Stimulated activated CD4-positive, alpha-beta T cell treated with anti-CD3 and anti-CD28 coated beads, Interleukin-15, amount 100 ng/mL, for 1 hour (primary cell): ENCODE results near the gene SYT6.

Experiments used
- DNase-seq, 2 donors: peaks; one replicate each; pipeline ENCODE4 v3.0.0-alpha.2; 2020; ENCODE audit warnings: low read depth in 1 of 2, low spot score in 1 of 2

The SYT6 gene

DNA sequence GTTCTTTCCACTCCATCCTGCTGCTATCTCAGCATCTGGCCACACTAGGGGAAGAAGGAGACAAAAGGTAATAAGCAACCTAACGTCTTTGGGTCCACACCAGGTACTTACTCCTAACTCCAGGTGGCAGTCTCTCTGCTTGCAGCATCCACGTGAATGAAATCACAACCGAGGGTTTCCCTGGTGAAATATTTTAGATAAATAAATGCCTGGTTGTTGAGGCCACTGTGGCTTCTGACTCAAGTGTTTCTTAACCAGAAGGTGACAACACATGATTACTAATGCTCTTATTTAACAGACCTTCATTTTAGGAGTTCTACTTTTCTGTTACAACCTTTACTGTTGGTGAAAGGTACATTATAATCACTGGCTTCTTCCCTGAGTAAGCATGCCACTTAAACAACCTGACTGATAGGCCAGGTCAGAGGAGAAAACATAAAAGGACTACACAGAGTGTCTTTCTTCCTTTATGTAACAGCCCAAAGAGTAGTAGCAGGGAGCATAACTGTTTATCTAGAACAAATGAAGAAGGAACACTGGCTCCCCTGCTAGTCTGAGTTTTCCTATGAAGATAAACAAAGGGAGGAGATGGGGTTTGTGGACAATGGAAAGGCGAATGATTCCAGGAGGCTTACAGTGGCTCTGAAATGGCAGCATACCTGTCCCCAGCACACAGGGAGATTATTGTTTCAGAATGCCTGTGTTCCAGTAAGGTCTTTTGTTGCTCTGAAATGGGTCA is 59.9 kb downstream of the SYT6 start:
- DNase-seq = no peak

DNA sequence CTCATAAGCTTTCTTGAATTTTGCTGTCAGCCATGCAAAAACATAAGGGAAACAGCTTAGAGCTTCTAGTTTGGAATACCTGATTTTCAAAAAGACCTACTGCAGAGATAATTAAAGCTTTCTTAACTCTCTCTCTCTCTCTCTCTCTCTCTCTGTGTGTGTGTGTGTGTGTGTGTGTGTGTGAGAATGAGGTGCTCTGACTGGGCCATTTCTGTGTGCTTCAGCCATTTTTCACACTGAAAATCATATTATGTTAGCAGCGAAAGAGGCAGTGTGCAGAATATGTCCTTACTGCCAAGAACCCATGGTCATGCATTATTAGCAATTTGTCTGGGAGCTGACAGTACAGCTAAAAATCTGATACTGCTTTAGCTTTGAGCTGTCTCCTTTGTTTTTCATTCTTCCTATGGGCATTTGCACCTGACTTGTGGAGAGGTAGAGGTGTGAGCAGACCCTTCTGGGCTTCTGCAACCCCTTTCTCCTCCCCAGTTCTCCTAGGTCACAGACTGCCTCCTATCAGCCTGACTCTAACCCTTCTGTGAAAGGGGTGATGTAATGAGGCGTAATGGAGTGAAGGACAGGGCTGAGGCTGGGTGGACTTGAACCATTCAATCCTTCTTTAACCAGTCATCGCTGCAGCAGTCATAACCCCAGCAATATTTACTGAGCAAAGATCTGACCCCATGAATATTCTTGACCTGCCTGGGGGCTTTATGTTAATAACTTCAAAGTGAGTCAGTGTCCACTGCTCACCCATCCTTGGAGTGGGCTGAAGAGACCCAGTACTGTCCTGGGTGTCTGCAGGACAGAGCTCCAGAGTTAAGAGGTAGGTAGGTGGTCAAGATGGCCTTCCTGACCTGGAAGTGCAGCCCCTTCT is 61.2 kb downstream of the SYT6 start:
- no peak for DNase-seq

DNA sequence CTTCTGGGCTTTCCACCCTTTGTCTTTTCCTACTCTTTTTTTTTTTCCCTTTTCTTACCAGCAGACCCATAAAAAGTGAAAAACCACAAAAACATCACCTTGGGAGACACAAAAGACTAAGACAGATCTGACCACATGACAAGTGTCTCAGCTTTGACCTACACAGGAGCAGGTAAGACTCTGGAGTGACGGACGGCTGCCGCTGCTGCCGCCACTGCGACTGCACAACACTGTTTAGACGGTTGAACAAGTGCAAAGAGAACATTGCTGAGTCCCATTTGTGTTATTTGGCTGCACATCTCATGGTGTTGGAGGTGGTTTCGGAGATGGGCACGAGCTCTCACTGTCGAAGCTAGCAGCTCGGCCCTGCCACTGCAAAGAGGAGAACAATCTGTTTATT is 62.0 kb downstream of the SYT6 start:
- no peak for DNase-seq

DNA sequence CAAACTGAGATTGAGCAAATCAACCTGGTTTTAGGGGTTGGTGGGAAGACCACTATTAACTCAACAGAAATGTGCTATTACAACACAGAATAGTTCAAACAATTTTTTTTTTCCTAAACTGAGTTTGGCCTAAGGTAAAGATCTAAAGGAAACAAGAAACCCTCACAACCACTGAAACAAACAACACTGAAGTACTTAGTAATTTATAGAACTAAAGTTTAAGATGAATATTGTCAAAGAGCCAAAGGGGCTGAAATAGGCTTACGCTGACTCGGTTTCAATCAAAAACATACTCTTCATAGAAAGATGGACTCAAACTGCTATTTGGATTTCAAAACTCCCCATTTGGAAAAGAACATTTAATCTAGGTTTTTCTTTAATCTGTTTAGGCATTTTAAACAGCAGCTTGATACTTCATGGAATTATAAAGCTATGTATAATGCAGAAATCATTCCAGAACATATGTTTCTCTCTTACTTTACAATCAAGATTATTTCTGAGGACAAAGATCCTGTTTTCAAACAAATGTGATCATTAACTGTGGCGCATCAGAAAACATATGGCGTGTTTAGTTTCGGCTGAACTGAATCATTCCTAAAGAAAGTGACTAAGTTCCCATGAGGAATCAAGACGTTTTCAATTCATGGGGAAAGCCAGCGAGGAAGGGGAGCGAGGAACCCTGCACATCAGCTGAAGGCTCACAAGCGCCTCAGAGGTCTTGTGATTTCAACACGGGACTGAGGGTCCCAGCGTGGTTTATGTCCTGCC is 62.7 kb downstream of the SYT6 start:
- no peak for DNase-seq

DNA sequence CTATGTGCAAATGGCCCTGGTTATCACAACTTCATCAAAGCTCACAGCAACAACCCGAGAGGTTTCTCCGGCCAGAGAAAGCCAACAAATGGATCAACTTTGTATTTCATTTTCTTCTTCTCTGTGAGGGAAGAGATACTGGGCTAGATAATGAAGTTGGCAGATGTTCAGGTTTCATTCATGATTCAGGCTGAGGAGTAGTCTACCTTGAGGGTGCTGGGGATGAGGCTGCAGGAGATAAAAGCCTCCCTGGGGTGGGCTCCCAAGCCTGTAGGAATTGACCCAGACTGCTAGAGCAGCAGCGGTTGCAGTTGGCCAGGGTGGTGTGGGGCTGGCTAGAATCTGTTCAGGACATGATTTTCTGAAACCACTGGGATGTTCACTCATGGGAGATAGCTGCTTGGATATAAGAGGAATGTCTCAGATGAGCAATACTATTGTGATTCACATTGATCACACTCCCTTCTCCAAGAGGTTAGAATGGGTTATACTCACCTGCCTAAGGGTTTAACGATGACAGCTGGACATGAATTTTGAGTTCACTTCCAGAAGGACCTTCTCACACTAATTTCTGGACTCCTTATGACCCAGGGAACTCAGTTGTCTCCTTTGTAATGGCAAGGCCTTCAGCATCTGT is 64.0 kb downstream of the SYT6 start:
- no peak for DNase-seq

DNA sequence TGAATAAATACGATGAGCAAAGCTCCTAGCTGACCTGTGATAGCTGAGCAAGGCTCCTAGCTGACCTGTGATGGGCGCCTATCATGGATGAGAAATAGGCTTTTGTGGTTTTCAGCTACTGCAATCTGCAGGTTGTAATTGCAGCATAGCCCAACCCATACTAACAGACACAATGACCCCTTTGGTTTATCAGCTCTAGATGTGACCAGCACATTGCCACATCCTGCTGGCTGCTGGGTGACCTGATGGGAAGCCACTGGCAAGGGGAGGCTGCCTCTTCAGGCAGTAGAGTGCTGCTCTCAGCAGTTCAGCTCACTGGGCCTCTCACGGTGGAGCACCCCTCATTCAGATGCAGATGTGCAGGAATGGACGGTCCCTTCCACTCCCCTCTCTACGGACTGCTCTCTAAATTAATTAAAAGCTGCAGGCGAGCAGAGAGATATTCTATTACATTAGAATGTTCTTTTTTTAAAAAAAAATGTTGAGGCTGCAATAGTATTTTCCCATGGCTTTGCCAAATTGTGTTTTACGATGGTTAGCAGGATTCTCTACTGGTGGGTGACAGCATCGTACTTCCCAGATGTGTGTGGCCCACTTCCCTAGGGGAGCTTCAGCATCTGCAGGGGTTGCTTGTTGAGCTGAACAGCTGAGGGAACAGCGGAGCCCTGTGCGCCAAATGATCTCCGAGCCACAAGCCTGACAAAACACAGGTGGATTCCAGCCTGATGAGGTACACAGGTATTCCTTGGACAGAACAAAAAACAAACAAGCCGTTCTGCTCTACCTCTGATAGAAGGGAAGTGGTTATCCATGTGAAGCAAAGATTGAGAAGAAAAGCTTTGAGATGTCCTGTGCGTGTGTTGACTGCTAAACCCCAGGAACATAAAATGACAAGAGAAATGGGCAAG is 65.0 kb downstream of the SYT6 start:
- no peak for DNase-seq

DNA sequence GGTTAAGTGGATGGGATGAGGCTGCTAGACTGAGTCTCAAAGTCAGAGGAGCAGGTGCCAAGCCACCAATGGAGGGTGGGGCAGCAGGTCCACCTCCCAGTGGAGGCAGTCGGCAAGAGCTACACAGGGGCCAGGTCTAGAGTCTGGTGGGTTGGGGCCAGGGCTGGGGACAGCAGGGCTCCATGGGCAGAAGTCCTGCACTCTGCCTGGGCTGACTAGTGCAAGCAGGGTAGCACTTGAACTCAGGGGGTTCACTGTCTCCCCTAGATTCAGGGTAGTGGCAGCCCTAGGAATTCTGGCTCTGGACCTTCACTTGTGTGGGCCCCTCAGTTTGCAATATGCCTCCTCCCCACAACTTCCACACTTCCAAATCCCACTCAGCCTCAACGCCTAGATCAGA is 66.2 kb downstream of the SYT6 start:
- no peak for DNase-seq

DNA sequence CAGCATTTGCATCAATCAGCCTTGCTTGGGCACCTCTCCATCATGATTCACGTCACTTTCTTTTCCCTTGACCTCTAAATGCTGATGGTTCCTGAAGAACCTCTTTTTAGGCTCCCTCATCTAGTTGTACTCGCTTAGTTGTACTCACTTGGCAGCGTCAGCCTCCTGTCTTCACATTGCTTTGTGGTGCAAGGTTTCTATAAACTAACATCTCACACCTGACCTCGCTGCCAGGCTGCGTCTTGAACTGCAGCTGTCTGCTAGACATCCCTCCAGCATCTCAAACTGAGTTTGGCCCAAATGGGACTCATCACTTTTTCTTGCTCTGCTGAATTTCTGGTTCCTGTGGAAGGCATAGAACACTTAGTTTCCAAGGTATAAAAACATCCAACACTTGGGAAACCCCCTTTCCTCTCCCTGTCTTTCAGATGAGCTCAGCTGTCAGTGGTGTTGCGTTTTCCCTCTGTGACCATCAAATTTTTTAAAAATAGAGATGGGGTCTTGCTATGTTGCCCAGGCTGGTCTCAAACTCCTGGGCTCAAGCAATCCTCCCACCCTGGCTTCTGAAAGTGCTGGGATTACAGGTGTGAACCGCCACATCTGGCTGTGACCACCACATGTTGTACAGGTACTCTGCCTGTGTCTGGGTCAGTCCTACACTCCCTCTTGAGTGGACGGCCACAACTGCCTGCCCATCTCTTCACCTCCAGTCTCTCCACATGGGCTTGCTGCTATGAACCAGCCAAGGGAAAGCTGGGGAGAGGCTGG is 66.9 kb downstream of the SYT6 start:
- DNase-seq = no peak

DNA sequence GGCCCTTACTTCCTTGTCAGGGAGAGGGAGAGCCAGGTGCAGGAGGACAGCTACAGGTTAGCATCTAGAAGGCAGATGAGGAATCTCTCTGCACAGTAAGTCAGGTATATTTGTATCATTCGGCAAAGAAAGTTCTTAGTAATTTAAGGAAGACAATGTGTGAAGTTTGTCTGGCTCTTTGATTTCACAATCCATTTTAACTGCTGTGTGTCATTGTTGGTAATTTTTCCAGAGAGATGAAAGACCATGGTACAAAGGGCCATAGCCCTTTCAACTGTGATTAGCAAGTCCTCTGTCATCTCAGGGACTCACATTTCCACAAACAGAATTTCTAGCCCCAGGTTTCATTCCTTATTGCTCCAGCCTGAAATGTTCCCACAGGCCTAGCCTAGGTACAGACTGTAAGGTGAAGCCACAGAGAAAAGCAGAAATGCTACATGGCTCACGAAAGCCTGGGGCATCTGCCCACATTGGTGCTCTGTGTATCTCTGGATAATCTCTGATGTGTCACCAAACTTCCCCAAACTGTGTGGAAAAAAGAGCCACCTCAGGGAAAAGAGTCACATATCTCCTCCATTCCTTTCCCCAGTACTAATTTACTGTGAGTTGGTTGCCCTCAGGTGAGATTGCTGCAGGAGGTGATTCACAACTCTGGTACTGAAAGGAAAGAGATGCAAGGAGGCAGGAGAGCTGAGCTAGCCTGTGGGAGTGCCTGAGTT is 70.6 kb downstream of the SYT6 start:
- DNase-seq = no peak

DNA sequence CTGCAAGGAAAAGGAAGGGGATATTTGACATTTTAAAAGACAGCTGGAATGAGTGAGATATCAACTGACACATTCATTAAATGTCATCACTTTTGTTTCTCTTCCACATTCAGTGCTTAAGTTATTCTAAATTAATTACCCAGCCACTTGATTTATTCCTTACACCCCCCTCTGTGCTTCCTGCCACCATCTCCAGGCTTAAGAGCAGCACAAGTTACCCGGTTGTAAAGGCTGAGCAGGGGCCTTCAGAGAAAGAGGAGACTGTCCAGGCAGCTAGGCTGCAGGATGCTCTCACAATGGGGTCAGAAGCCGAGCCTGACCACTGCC is 71.4 kb downstream of the SYT6 start:
- DNase-seq = no peak

DNA sequence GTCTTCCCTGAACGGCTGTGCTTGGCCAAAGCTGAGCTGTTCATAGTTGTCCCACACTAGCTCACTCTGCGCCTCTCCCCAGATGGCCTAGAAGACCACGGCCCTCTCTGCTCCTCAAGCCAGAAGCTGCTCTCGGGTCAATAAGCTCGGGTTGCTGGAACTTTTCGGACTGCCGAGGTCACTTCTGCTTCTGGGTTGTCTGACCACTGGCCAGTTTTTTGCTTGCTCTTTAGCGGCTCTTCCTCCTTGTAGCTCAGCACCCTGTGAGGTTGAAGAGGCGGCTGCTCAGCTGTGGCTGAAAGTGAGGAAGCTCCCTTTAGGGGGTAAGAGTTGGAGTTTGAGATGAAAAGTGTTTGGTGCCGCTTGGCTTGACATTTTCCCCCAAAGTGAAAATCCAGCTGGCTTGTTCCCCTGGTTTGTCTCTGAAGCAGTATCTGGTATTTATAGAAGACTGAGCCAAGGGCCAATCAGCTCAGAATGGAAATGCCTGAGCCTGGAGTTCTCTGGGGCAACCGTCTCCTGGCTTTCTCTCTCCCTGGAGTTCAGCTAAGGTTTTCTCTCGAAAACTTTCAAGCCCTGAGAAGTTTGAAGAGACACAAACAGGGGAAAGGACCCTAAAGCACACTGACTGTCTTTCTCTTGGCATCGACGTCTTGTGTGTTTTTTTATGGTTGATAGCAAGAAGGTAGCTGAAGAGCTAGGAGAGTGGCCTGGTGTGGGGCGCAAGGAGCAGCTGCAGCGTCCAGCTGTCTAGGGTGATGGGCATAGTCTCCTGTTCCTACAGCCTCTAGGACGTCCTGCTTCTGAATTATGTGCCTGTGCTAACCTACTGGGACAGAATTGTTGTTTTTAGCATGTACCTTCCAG is 72.0 kb downstream of the SYT6 start:
- DNase-seq = no peak

DNA sequence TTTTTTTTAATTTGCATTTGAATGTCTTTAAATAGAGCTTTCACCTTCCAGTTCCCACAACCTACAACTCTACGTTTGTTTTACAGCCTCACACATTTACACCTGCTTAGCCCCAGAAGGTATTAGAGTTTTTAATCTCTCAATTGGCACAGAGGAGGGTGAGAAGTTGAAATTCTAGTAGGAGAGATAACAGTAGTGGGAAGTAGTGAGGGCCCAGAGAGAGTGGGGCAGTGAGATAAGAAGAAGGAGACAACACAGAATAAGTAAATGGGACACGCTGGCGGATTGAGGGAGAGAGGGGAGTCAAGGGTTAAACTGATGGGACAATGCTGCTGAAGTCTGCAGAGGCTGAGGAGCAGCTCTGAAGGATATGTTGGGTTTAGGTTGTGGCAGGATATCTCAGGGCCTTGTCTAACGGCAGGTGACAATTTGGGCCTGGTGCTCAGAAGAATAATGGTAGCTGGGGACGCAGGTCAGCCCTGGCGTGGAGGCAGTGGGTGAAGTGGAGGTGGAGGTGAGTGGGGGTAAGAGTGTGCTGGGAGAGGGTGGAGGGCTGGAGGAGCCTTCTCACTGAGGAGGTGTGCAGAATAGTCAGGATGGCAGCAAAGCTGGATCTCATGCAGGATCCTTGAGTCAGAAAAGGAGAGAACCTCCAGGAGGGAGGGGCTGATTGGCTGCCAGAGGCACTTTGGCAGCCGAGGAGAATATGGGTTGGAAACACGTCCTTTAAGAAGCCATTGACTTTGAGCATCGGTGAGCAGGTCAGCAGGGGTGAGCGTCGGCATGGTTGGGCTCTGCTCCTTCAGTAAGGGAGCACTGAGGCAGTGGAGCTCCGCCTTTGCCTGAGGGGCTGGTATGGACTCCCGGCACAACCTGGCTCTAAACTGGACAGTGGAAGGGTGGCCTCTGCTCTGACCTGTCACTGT is 72.9 kb downstream of the SYT6 start:
- no peak for DNase-seq

DNA sequence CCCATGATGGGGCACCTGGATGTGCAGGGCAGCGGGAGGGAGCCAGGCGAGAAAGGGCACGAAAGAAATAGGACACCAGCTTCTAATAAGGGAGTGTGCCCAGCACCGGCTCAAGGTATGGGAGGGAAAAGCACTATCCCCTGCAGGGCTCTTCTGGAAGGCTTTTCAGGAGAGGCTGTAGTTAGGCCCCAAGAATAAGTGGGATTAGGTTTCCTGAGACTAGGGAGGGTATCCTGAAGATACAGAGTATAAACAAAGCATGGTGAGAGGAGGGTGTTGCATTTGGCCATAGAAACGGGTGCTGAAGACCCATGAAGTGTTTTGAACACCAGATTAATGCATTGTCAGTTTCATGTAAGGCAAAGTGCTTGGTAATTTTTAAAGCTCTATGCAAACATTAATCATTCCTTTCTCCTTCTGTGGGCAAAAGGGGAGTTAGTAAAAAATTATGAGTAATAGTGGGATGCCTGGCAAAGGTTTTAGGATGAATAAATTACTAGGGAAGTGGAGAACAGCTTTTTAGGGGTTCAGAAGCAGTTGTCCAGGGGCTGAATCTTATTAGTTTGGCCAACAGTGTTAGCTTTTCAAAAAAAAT is 74.0 kb downstream of the SYT6 start:
- DNase-seq = no peak

DNA sequence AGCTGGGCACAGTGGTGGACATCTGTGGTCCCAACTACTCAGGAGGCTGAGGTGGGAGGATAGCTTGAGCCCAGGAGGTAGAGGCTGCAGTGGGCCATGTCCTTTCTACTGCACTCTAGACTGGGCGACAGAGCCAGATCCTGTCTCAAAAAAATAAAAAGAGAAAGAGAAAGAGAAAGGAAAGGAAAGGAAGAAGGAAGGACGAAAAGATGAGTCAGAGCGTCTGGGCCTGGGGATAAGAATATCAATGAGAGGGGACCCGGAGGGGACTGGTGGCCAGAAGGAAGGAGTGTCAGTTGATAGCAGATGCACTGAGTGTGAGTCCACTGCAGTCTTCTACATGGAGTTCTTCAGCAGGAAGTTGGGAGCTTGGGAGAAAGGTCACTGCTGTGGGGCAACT is 75.6 kb downstream of the SYT6 start:
- no peak for DNase-seq

DNA sequence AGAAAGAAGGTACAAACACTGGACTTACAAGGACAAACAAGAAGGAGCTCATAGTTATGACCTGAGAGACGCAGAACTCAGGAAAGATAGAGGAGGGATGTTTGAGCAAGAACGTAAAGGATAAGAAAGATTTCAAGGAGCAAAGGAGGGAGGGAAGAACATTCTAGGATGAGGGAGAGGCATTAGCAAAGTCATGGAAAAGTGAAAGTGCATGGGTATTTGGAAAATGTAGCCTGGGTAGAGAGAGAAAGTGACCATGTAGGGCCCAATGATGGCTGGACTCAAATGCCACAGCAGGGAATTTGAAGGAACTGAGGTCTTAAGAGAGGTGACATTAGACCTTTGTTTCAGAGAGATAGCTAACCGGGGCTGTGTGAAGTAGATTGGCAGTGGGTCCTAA is 76.5 kb downstream of the SYT6 start:
- DNase-seq = no peak

DNA sequence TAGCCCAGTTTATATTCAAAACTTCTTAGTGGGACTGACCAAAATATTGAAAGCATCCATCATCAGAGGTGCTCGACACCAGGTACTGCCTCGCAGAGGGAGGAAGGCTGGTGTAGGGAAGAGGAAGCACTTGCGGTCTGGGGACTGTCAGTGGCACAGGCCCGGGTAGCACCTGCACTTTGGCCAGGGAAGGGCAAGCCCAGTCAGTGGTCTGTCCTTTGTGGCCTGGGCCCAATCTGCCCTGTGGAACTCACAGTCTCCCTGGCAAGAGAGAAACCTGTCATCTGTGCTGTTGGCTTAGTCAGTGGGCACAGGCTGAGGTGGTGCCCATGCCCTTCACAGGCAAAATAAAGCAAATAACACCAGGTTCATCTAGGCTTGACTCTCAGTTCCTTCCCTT is 77.4 kb downstream of the SYT6 start:
- no peak for DNase-seq
